HL-60 (cell line): ENCODE results near the gene GEN1.

Experiments used
- GABPA ChIP-seq: IDR thresholded peaks from 2 replicates; pipeline ENCODE4 v1.6.1; 2012; ENCODE audit warnings: low read depth
- TF ChIP-seq, protein P1 (sequence below): IDR thresholded peaks from one replicate; pipeline ENCODE4 v1.5.1; 2011; ENCODE audit warnings: low read length, control low read depth, inconsistent platforms; ENCODE audit not compliant: insufficient read depth

DNA sequence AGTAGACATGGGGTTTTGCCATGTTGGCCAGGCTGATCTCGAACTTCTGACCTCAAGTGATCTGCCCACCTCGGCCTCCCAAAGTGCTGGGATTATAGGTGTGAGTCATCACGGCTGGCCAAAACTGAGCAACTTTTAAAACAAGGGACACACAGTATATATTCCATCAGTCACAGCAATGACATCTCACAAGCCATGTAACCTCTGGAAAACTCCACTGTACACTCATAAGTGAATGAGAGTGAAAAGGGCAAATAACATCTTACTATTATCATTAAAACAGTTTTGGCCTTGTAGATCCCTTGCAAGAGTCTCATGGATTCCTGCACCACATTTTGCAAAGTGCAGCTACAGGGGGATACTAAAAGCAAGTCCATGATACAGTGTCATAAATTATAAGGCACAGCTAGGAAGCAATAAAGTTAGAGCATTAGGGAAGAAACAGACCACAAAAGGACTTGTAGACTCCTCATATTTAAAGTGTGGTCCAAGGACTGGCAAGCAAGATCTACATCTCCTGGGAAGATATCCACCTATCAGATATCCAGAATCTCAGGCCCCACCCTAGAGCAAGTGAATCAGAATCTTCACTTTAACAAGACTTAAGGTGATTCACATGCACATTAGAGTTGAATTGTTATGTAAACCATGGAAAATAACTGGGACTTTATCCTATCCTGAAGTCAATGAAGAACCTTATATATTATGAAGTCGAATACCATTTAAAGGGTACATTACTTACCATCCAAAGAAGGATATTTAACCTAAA, 6.1 kb upstream of the GEN1 start:
- TF ChIP-seq, protein P1, sequence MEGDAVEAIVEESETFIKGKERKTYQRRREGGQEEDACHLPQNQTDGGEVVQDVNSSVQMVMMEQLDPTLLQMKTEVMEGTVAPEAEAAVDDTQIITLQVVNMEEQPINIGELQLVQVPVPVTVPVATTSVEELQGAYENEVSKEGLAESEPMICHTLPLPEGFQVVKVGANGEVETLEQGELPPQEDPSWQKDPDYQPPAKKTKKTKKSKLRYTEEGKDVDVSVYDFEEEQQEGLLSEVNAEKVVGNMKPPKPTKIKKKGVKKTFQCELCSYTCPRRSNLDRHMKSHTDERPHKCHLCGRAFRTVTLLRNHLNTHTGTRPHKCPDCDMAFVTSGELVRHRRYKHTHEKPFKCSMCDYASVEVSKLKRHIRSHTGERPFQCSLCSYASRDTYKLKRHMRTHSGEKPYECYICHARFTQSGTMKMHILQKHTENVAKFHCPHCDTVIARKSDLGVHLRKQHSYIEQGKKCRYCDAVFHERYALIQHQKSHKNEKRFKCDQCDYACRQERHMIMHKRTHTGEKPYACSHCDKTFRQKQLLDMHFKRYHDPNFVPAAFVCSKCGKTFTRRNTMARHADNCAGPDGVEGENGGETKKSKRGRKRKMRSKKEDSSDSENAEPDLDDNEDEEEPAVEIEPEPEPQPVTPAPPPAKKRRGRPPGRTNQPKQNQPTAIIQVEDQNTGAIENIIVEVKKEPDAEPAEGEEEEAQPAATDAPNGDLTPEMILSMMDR = no peak
- no peak for TF ChIP-seq GABPA
